Peyer's patch (tissue), 4 donors: Measurements from ENCODE around the gene COLEC12.

ENCODE experiments used
- CTCF ChIP-seq, 6 experiments: fragments of 450-650 bp in 4 of 6; fragments of 200-600 bp in 2 of 6; sonication (generic) in 1 of 6; IDR thresholded peaks; one replicate each; pipeline ENCODE4 v1.5.1; 2017 to 2019; ENCODE audit warnings: antibody characterized with exemption in 6 of 6, mild to moderate bottlenecking in 3 of 6, moderate library complexity in 1 of 6
- POLR2A ChIP-seq, 2 donors: fragments of 450-650 bp; IDR thresholded peaks; one replicate each; pipeline ENCODE4 v1.5.1; 2017; ENCODE audit warnings: antibody characterized with exemption in 2 of 2, mild to moderate bottlenecking in 2 of 2, moderate library complexity in 2 of 2

- no peak for TF ChIP-seq CTCF (IDR thresholded peaks at IDR 0.05)
- no peak for TF ChIP-seq POLR2A (IDR thresholded peaks at IDR 0.05)
Measured at GRCh38 chr18:285817-286216, 214.7 kb downstream of the COLEC12 start.
